HS-5 (cell line): Measurements from ENCODE around the gene GRK6.
"Not testable (repeated sequence)": the region's sequence is repeated elsewhere in the genome, so short reads cannot be mapped to it uniquely, and the experiment has no call there.

Experiments
- DNase-seq: peaks from one replicate; pipeline ENCODE4 v3.0.0-alpha.2; 2012; ENCODE audit warnings: low read depth

GRK6 gene

DNA sequence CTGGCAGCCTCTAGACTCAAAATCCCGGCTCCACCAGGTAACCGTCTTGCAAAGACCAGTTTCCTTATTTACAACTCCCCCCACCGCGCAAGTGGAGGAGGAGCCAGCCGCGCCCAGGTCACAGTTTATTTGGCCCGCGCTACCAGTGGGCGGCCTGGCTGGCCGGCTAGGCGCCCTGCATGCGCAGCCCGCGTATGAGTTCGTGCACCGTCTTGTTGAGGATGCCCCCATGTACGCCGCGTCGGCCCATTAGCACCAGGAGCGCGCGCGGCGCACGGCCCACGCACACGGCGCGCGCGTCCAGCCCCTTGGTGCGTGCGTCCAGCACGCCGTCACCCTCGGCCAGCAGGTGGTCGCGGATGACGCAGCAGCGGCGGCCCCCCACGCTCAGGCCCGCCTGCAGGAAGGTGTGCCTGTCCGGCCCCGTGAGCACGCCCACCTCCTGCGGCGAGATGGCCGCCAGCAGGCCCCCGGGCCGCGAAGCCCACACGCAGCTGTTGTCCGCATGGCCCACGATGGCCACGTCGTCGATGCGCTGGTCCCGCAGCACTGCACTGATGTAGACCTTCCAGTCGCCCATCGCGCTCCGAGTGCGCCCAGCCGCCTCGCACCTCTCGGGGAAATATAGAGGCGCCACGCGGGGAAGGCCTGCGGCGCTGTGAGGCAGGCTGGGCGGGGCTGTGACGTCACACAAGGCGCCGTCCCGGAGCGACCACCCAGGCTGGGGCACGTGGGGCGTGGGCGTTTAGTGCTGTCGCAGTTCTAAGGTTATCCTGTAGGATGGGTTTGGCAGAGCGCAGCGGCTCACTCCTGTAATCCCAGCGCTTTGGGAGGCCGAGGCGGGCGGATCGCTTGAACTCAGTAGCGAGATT is 26.2 kb upstream of the GRK6 start, which contains the start of gene PFN3:
Gene PFN3, minus strand, starts transcription at position 665 of the 872 bp plus-strand sequence. Its CDS starts 85 bp downstream, at position 580.
- DNase-seq = no peak

DNA sequence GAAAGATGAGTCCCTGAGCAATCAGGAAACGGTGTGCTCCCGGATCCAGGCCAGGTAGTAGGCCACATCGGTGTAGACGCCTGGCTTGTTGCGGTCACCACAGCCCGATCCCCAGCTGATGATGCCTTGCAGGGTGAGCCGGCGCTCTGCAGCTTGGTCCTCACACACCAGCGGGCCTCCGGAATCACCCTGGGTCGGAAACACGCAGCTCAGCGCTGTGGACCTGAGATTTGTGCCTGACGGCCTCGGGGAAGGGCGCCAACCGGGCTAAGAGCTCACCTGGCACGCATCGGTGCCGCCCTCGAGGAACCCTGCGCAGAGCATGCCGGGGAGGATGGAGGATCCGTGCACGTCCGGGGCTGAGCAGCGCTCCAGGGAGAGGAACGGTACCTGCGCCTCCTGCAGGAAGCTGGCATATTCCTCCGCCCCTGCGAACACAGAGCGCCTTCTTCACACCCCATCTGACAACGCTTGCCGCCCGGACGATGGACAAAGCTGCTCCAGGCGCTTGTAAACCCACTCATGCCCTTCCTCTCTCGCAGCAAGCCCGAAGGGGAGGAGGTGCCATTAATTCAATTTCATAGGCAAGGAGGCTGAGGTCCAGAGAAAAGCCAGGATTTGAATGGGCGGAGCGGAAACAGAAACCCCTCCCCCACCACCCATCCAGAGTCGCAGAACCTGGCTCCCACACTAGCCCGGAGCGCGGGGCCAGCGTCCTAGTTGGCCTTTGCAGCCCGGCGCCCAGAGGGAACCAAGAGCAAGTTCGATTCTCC is 24.0 kb upstream of the GRK6 start:
- no peak for DNase-seq

DNA sequence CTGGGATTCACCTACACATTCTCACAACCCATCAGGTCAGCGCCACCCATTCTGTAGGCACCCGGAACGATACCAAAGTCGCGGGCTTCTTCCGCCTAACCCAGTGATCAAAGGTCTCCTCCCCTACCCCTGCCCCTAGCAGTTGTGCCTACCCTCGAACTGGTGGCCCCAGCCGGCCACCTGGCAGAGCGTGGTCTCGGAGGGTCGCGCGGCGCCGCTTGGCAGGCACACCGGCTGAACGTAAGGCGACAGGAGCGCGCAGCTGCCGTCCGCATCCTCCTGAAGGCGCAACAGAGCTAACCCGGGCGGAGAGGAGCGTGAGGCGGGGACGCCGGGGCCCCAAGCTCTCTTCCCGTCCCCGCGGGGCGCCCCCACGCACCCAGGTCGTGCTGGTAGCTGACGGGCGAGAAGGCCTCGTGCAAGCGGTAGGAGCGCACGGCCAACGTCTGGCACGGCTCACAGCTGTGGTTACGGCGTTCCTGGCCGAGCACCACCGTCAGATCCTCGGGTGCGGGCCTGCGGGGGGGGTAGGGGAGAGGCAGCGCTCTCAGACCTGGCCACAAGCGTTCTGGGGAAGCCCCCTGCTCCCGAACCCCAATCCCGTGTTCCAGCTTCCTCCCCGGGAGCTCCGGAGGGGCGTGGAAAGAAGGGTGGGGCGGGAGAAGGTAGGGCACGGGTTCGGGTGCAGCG is 23.2 kb upstream of the GRK6 start:
- no peak for DNase-seq

DNA sequence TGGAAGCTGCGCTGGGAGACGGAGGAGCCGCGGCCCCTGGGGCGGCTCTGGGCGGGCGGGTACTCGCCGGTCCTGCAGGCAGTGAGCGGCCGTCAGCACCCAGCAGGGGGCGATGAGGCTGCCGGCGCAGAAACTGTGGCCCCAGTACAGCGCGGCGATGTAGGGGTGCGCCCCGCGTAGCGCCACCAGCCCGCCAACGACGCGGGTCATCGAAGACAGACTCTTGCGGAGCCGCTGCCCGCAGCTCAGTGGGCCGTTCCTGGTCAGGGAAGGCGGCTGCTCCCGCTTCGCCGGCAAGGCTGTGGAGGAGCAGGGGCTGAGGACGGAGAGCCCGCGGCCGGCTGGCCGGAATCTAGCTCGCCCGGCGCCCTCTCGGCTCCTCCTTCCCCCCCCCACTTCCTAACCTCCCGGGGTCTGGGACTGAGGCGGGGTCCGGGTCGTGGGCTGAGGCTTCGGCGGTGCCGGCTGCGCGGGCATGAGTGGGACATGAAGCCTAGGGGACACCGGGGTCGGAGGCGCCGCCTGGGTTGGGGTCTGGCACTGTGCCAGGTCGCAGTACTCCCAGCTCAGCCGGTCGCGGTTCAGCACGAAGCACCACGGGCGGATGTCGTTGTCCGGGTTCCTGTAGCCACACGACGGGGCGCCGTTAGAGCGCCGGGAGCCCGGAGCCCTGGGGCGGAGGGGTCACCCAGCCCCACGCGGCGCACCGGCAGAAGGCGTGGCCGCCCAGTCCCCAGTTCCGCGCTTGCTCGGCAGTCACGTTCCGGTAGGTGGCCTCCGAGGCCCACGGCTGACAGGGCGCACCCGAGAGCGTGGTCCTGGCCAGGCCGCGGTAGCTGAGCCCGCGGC is 22.5 kb upstream of the GRK6 start:
- DNase-seq = no peak

DNA sequence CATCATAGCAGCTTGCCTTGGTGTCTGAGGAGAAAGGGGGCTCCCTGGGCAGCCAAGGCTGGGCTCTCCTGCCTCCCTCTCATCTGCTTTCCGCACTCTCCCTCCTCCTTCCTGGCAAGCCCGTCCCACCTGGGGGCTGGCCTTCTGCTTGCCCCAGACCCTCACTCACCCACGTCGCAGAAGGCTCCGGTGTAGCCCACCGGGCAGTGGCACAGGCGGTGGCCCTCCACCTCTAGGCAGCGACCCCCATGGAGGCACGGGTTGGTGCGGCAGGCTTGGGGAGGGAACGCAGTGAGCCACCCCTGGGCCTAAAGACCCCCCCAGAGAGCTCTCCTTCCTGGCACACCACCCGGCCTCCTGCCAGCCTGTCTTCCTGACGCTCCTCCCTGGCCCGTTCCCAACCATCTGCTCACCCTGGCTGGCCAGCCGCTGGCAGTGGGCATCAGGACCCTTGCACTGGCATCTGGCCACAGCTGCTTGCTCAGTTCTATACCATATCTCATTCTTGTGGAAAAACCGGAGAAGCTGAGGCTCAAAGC is 21.8 kb upstream of the GRK6 start:
- DNase-seq = no peak

DNA sequence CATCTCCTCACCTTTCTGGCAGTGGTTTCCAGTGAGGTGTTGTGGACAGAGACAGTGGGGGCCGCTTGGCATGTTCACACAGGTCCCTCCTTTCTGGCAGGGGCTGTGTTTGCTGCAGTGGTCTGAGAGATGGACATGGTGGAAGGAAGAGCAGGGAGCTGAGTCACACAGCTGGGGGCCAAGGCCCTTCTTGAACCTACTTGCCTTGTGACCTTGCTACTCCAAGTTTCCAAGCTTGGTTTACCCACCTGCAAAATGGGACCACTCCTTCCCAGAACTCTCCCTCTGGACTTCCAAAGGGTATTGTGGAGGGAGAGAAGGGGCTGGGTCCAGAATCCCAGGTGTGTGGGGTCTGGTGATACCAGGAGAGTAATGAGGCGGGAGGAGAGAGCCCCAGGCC is 21.2 kb upstream of the GRK6 start:
- no peak for DNase-seq

DNA sequence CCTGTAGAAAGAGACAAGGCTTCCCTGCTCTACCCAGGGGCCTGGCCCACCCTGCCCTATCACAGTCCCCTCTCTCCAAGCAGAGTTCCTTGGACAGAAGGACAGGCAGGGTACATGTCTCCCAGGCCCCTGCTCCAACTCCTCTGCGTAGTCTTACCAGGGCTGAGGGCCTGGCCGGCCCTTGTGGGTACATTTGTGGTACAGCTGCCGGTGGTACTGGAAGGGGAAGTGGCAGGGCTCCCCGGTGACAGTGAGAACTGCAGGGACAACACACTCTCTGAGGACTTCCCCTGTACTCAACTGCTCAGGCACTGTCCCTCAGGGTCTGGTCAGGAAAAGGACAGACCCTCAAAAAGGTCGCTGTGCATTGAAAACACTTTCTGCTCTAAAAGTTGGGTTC is 20.7 kb upstream of the GRK6 start:
- DNase-seq = no peak

DNA sequence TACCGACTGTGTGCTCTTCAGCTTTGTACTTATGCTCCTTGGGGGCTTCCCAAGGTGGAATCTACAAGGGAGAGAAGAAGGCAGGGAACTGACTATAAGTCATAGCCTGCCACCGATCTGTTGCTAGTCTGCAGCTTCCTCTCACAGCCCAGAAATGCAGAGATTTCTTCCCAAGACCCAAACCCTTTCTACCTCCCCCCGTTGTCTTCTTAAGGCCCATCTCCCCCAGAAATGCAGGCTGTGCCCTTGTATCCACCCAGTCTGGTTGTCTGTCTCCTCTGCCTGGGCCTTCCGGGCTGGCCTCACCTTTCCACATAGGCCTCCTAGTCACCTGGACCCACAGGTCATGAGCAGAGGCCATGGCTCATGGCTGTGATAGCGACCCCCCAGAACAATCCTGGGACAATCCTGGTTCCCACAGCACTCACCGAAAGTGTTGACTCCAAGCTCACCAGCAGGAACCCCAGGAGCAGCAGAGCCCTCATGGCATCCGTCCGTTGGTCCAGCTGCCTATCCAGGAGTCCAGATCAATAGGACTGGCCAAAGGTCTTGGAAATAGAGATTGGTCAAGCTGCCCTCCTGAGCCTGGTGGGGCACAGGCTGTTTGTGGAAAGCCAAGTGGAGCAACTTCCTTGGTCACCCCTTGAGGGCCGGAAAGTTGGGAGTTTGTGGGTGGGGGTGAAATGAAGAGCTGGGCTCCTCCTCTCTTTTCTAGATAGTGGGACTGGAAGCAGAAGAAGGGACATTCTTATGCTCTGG is 17.3 kb upstream of the GRK6 start, which contains the start of gene F12:
Gene F12, minus strand, starts transcription at position 522 of the 759 bp plus-strand sequence. Its CDS starts 37 bp downstream, at position 485.
- no peak for DNase-seq

DNA sequence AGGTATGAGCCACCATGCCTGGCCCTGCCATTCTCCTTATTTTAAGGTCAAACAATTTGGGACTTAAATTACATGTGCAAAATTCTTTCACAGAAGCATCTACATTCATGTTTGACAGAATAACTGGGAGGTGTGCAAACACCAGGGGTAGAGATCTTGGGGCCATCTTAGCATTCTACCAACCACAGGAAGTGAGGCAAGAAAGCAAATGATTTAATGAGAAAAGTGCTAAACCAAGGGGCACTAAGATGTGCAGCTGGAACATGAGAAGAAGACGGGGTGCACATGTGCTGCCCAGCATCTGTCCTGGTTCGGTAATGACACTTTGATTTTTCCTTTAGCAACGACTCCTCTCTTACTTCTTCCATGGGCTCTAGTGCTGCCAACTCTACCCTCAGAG is 15.9 kb upstream of the GRK6 start:
- no peak for DNase-seq

DNA sequence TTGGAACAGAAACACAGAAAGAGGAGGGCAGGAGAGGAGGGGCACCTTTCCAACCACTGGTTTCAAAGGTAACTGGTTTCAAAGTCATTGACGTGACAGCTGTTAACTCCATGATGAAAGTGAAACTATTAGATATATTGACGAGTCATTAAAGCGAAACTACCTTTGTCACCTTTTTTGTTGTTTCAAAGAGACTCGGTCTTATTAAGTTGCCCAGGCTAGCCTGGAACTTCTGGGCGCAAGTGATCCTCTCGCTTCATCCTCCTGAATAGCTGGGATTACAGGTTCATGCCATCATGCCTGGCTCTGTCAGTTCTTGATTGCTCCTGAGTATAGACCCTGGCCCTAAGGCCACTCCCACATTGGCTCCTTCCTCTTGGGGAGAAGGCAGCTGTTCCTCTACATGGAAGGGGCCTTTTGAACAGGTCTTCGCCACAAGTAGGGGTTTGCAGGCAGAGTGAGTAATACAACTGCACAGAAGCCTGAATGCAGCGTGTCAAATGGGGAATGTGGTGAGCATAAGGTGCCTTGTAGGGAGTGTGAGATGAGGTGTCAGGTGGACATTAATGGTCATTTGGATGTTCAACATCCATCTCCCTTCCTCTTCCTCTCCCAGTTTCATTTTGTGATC is 13.8 kb upstream of the GRK6 start:
- no peak for DNase-seq

DNA sequence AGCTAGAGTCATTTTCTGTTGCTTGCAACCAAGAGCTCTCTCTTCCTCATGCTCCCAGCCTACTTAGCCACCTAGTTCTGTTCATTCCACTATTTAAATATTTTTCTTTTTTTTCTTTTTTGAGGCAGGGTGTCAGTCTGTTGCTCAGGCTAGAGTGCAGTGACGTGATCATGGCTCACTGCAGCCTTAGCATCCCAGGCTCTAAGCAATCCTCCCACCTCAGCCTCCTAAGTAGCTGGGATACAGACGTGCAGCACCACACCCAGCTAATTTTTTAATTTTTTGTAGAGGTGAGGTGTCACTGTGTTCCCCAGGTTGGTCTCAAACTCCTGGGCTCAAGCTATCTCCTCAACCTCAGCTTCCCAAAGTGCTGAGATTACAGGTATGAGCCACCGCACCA is 12.0 kb upstream of the GRK6 start:
- no peak for DNase-seq

DNA sequence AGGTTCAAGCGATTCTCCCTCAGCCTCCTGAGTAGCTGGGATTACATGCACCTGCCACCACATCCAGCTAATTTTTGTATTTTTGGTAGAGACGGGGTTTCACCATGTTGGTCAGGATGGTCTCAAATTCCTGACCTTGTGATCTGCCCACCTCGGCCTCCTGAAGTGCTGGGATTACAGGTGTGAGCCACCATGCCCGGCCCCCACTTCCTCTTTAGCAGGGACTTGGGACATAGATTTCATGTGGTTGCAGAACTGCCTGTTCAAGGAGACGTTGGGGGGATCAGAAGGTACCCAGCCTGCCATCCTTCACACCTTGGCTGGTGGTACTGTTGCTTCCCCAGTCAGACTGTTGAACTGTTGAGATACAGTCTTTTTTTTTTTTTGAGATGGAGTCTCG is 9.4 kb upstream of the GRK6 start:
- DNase-seq = not testable (repeated sequence)

DNA sequence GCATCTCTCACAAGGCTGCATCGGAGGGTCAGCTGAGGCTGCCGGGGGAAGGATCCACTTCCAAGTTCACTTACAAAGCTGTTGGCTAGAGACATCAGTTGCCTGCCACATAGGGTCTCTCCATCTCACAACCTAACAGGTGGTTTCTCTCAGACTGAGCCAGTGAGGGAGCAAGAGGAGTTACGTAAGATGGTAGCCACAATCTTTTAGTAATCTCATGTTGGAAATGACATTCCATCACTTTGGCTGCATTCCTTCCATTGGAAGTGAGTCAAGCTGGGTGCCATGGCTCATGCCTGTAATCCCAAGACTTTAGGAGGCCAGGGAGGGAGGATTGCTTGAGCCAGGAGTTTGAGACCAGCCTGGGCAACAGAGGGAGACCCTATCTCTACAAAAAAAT is 7.4 kb upstream of the GRK6 start:
- DNase-seq = peak; percentile 43

DNA sequence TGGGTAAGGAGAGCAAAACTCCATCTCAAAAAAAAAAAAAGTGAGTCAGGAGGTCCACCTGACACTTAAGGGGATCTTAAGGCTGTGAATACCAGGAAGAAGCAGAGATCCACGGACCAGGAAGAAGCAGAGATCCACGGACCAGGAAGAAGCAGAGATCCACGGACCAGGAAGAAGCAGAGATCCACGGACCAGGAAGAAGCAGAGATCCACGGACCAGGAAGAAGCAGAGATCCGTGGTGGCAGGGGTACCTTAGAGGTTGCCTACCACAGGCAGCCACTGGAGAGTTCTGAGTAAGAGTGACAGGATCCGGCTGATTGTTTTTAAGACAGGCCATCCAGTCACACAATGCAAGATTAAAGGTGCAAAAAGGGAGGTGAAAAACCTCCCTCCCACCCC is 6.0 kb upstream of the GRK6 start:
- not testable (repeated sequence) for DNase-seq

DNA sequence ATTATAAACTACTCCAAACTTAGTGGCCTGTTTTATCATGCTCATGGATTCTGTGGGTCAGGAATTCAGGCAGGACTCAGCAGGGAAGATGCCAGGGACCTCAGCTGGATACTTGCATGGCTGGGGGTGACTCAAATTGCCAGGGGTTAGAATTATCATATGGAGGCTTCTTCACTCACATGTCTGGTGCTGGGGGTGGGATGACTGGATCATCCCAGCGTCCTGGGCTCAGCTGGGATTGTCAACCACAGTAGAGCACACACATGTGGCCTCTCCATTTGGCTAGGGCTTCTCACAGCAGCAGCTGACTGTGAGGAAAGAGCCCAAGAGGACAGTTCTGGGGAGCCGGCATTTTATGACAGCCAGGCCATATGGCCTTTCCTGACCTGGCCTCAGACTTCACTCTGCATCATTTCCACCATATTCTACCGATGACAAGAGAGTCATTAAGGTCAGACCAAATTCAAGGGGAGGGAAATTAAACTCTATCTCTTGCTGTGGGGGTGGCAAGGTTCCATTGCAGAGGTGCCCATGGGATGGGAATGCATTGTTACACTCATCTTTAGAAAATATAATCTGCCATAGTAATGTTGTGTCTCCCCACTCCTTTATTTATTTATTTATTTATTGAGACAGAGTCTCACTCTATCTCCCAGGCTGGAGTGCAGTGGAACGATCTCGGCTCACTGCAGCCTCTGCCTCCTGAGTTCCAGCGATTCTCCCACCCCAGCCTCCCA is 5.2 kb upstream of the GRK6 start:
- no peak for DNase-seq

DNA sequence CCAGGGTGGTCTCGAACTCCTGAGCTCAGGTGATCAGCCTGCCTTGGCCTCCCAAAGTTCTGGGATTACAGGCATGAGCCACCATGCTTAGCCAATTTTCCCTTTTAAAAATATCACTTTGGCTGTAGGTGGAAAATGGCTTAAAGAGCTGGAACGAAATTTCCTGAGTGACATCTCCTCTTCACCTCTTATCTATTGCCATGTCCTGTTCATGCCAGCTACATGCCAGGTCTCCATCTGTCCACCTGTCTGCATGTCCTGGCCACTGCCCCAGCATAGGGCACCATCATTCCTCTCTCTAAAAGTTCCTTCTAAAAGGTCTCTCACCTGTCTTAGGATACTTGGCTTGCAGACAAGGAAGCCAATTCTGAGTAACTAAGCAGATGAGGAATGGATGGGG is 2.8 kb upstream of the GRK6 start:
- DNase-seq = no peak

DNA sequence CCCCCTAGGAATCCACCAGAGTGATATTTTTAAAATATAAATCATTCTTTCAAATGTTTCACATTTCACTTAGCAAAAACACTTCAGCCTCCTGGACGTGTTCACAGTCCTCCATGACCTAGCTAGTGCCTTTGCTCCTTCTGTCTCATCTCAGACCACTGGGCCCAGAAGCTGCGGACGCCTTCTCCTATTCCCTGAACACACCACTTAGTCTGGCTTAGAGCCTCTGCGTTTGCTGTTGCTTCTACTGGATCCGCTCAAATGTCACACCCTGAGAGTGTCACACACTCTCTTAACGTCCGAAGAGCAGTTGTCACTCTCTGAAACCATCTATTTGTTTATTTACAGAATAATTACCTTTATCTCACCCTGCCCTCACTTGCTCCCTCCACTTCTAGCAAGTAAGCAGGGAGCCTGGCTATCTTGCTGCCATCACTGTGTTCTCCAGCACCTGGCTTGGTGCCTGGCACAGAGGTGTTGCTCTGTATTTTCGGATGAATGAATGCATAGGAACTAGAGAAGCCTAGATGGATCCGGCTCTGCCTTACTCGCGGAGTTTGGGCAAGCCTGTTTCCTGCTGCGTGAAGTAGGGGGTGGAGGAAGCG is 1.2 kb upstream of the GRK6 start:
- DNase-seq = no peak

DNA sequence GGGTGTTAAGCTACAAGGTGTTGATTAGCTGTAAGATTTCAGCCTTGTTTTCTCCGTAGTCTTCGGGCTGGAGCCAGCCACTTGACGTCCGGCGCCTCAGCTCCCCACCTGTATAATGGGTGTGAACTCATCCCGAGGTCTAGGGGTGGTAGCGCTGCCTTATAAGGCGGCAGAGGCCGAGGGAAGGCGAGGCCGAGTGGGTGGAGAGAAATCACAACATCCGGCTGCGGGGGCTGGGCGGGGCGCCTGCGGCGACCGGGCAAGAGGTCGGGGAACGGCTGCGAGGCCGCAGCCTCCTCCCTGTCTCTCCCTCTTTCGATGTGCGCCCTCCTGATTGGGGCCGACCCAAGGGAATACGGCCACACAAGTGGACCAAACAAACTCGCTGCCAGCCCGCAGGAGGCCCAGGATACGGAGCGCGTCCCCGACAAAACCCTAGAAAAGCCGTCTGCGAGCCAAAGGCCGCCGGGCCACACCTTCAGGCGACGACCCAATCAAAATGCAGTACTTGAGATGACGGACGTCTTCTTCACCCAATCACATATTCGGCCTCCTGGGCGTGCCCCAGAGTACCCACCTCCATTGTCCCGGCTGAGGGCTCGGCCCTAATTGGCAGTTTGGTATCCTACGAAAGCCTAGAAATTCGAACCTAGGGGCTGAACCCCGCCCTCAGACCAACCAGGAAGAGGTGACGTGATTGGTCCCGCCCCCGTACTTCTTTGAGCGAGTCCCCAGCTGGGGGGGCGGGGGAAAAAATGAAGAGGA is 493 bp upstream of the GRK6 start:
- DNase-seq = peak; percentile 100
